Ovary (tissue), 9 donors: ENCODE measurements around the gene PTPRU. TPM values are rescaled to one million over a fixed set of nuclear protein-coding genes. Genes with fewer than 3 reads are reported as not detected.

Experiments
- DNase-seq, 5 donors: peaks; one replicate each; pipeline ENCODE4 v3.0.0-alpha.2; 2019 to 2020
- H3K27ac ChIP-seq, 2 donors: fragments of 200-600 bp; one replicate each; pipeline versions ENCODE4 v1.5.1 to v1.8.0; 2019 to 2022
- H3K27me3 ChIP-seq: fragments of 200-600 bp; one replicate; pipeline ENCODE4 v1.8.0; 2022
- H3K36me3 ChIP-seq: fragments of 200-600 bp; sonication (generic); one replicate; pipeline ENCODE4 v1.5.1; 2019
- H3K4me1 ChIP-seq: one replicate; pipeline ENCODE4 v1.8.1; 2013; ENCODE audit warnings: mild to moderate bottlenecking, moderate library complexity; ENCODE audit not compliant: insufficient read depth
- H3K4me3 ChIP-seq: fragments of 200-600 bp; sonication (generic); one replicate; pipeline ENCODE4 v1.5.1; 2017
- H3K9me3 ChIP-seq, 2 donors: fragments of 200-600 bp in 1 of 2; sonication (generic) in 1 of 2; one replicate each; pipeline versions ENCODE4 v1.5.1 to v1.8.1; 2013 to 2019; ENCODE audit warnings: mild to moderate bottlenecking in 1 of 2, moderate library complexity in 1 of 2
- CTCF ChIP-seq, 3 donors: fragments of 450-650 bp in 2 of 3; fragments of 200-600 bp in 1 of 3; IDR thresholded peaks; one replicate each; pipeline versions ENCODE4 v1.5.1 to v1.8.0; 2016 to 2022; ENCODE audit warnings: antibody characterized with exemption in 3 of 3, mild to moderate bottlenecking in 1 of 3
- EP300 ChIP-seq: sonication (generic); formaldehyde crosslinking; IDR thresholded peaks from one replicate; pipeline ENCODE4 v1.6.1; 2017; ENCODE audit warnings: antibody characterized with exemption
- POLR2A ChIP-seq: fragments of 450-650 bp; IDR thresholded peaks from one replicate; pipeline ENCODE4 v1.6.1; 2017; ENCODE audit warnings: antibody characterized with exemption, mild to moderate bottlenecking, moderate library complexity
- WGBS, 3 donors: extraction: QIAGEN DNeasy Blood & Tissue Kit in 1 of 3; methylation state at CpG; one replicate each; pipeline versions ENCODE4 v1.1.5 to v1.1.7; 2013 to 2017; 5-methylcytosine and 5-hydroxymethylcytosine counted together
- intact Hi-C, 4 donors: fragments of 100-400 bp; cut with DNase I; formaldehyde crosslinking; loops; one replicate each; pipeline versions ENCODE4 v1.11.0 to v1.15.1; 2022 to 2023
- polyA plus RNA-seq, 2 donors: library from polyadenylated mRNA; stranded (reverse); fragments of 200-250 nt in 1 of 2; fragments of 350-450 nt in 1 of 2; fragmentation: Illumina TruSeq in 1 of 2; extraction: RNeasy Lipid Tissue Mini Kit (QIAGEN cat#74804) in 1 of 2; gene quantifications; one replicate each; pipeline ENCODE4 v1.2.3, GENCODE V29; 2013 to 2014
- total RNA-seq, 7 donors: library from RNA; depleted of rRNA in 2 of 7; stranded (reverse); fragments of >200 nt in 2 of 7; fragmentation: NEBNext Ultra II Directional in 3 of 7; extraction: Animal tissue kit (Norgen Biotek cat#: 25700) in 3 of 7; gene quantifications; one replicate each; pipeline versions ENCODE4 v1.1.0 to v1.2.4, GENCODE V29; 2016 to 2023
- donor health status: DM: no; HTN: no; CAD: no; lungs with moderate emphysema.
- donor health status: DM: no; HTN: no; CAD: no.
- donor health status: Bipolar disorder and iron deficiency.
- donor health status: DM: yes; HTN: yes; CAD: no.
- donor health status: DM: no; HTN: no; CAD: no.
- donor health status: DM: yes; HTN: yes; CAD: no.

The PTPRU gene
- total and polyA plus RNA-seq, 9 donors = 2.9 to 45.2 (median 29.9) TPM

GRCh38 chr1:29237852-29238619 lies 1.7 kb downstream of the PTPRU start:
- Histone ChIP-seq H3K4me3 (peak overlapping the region; percentile 58), H3K36me3 (no peaks in the 10 kb centered on the region), H3K9me3 (no peaks in the 10 kb centered on the region), H3K27me3 (no peaks in the 10 kb centered on the region), H3K27ac (peak overlapping the region; percentile 51 to 59), H3K4me1 (peaks cover 6% of the 10 kb centered on the region)
- 1 to 3% (median 2%) methylated on average over 74 to 93 of the region's 93 CpGs for WGBS, 3 donors
- DNase-seq = peak; percentile 54 to 75 (median 61)
- TF ChIP-seq POLR2A = peak; percentile 8
- no peak for TF ChIP-seq EP300
- no peak for TF ChIP-seq CTCF (IDR thresholded peaks at IDR 0.05)
- intact Hi-C loops = loop anchor here (2.0 to 10.0 kb wide), 7 partner anchors 847 to 1547 kb away; no protein-coding TSS in a partner anchor

- DNase-seq = peak in 2 of 5 donors; percentile 30 to 31
- Histone ChIP-seq H3K9me3 (no peaks in the 10 kb centered on the region), H3K4me1 (peaks cover 6% of the 10 kb centered on the region), H3K27me3 (no peaks in the 10 kb centered on the region), H3K36me3 (no peaks in the 10 kb centered on the region), H3K4me3 (peak overlapping the region; percentile 58), H3K27ac (peak overlapping the region; percentile 51 to 59)
- WGBS, 3 donors = 46 to 58% (median 55%) methylated on average over 11 of the region's 11 CpGs
- intact Hi-C loops = loop anchor here (5.0 to 10.0 kb wide), 5 partner anchors 846 to 1546 kb away; no protein-coding TSS in a partner anchor
- no peak for TF ChIP-seq EP300
- no peak for TF ChIP-seq POLR2A
- TF ChIP-seq CTCF (IDR thresholded peaks at IDR 0.05) = no peak
These were observed 2.3 kb downstream of the PTPRU start for GRCh38 chr1:29238620-29239002.

GRCh38 chr1:29239142-29239541 lies 2.8 kb downstream of the PTPRU start:
- WGBS, 3 donors = 80 to 88% (median 86%) methylated on average over 7 of the region's 7 CpGs
- H3K27ac ChIP-seq = no peak overlapping the region
- DNase-seq = no peak

GRCh38 chr1:29240400-29240837 lies 4.1 kb downstream of the PTPRU start:
- TF ChIP-seq POLR2A = no peak
- no peaks in the 10 kb centered on the region for H3K36me3 ChIP-seq
- no peak overlapping the region for H3K27ac ChIP-seq
- H3K9me3 ChIP-seq = no peaks in the 10 kb centered on the region
- no peak overlapping the region for H3K4me3 ChIP-seq
- H3K4me1 ChIP-seq = peaks cover 6% of the 10 kb centered on the region
- no peaks in the 10 kb centered on the region for H3K27me3 ChIP-seq
- no peak for DNase-seq
- intact Hi-C loops = loop anchor here in 2 of 4 donors (10.0 kb wide), 2 partner anchors 234 to 1144 kb away; no protein-coding TSS in a partner anchor
- WGBS, 3 donors = 44 to 67% (median 59%) methylated on average over 4 of the region's 4 CpGs

More at GRCh38 chr1:29239142-29239541, 2.8 kb downstream of the PTPRU start:
- Histone ChIP-seq H3K9me3 (no peaks in the 10 kb centered on the region), H3K4me1 (peaks cover 6% of the 10 kb centered on the region), H3K36me3 (no peaks in the 10 kb centered on the region), H3K4me3 (no peak overlapping the region), H3K27me3 (no peaks in the 10 kb centered on the region)
- intact Hi-C loops = loop anchor here (5.0 to 10.0 kb wide), 5 partner anchors 846 to 1546 kb away; no protein-coding TSS in a partner anchor
- TF ChIP-seq POLR2A = no peak

GRCh38 chr1:29240986-29241385 lies 4.7 kb downstream of the PTPRU start:
- TF ChIP-seq CTCF (IDR thresholded peaks at IDR 0.05) (no peak), EP300 (no peak), POLR2A (no peak)
- Histone ChIP-seq H3K4me1 (peaks cover 4% of the 10 kb centered on the region), H3K27ac (no peak overlapping the region), H3K9me3 (no peaks in the 10 kb centered on the region), H3K36me3 (no peaks in the 10 kb centered on the region), H3K27me3 (no peaks in the 10 kb centered on the region), H3K4me3 (no peak overlapping the region)
- 87 to 93% (median 93%) methylated on average over 2 of the region's 2 CpGs for WGBS, 3 donors
- no peak for DNase-seq
- intact Hi-C loops = loop anchor here in 2 of 4 donors (10.0 kb wide), 2 partner anchors 234 to 1144 kb away; no protein-coding TSS in a partner anchor
